ENCODE data around the gene NARS2.

DNA sequence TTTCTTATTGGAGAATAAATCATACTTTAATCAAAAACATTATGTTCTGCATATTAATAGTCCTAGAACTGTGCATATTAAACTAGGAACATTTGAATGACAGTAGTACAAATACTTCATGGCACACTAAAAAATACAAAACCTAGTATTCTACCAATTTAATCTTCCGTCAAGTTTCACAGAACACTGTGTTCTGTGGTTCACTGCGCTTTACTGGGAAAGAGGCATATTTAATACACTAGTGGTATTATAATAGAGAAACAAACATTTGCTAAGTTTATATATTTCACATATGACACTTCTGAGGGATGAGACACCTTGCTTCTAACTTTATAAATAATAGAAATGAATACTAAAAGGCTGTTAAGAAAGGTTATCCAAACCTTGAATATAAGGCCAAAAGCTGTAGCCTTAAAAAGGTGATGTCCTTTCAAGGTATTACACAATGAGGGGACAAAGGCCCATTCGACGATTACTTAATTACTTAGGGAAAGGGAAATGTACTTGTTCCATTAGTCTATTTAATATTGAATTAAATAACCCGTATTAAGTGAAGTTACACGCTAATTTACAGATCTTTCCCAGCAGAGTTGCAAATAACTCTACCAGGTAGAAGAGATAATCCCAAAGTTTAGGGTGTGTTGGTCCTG lies 48.0 kb downstream of the NARS2 start:
- TF ChIP-seq POLR2AphosphoS5 (IDR thresholded peaks at IDR 0.05; ENCODE audit: borderline replicate concordance, low read depth, low read length) (no peak), EZH2 (IDR thresholded peaks at IDR 0.05) (no peak), FOXP2 (optimal IDR thresholded peaks at IDR 0.05; ENCODE audit: control extremely low read depth, extremely low read length, insufficient read depth) (no peak)
